ENCODE measurements around the gene INPP5D.
"Not testable (repeated sequence)": the region's sequence is repeated elsewhere in the genome, so short reads cannot be mapped to it uniquely, and the experiment has no call there.

The INPP5D gene

DNA sequence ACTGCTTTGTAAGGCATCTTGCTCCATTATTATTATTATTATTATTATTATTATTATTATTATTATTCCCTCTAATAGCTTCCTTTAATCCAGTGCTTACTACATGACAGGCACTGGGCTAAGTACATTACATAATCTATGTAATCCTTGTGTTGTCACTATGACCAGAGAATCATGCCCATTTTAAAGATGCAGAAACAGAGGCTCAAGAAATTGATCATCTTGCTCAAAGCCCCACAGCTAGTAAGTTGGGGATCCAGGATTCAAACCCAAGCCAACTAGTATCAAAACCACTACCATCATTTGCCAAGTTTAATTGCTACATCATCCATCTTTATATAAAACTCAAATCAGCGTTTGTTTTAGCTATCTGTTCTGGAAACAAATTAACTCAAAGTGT is 46.5 kb upstream of the INPP5D start:
- H3K4me3 ChIP-seq (ENCODE audit: low read depth, low read length) = no peak overlapping the region
- TF ChIP-seq, protein P1, sequence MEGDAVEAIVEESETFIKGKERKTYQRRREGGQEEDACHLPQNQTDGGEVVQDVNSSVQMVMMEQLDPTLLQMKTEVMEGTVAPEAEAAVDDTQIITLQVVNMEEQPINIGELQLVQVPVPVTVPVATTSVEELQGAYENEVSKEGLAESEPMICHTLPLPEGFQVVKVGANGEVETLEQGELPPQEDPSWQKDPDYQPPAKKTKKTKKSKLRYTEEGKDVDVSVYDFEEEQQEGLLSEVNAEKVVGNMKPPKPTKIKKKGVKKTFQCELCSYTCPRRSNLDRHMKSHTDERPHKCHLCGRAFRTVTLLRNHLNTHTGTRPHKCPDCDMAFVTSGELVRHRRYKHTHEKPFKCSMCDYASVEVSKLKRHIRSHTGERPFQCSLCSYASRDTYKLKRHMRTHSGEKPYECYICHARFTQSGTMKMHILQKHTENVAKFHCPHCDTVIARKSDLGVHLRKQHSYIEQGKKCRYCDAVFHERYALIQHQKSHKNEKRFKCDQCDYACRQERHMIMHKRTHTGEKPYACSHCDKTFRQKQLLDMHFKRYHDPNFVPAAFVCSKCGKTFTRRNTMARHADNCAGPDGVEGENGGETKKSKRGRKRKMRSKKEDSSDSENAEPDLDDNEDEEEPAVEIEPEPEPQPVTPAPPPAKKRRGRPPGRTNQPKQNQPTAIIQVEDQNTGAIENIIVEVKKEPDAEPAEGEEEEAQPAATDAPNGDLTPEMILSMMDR (IDR thresholded peaks at IDR 0.05; ENCODE audit: borderline replicate concordance, insufficient read depth, low read depth, low read length) = no peak

DNA sequence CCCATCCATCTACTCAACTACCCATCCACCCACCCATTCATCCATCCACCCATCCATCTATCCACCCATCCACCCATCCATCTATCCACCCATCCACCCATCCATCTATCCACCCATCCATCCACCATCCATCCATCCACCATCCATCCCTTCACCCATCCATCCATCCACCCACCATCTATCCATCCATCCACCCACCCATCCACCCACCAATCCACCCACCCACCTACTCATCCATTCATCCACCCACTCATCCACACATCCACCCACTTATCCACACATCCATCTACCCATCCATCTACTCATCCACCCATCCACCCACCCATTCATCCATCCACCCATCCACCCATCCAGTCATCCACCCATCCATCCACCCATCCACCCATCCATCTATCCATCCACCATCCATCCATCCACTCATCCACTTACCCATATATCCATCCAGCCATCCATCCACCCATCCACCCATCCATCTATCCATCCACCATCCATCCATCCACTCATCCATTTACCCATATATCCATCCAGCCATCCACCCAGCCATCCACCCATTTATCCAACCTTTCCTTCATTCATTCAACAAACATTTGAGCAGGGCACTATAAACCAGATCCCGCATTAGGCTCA is 45.0 kb upstream of the INPP5D start:
- H3K4me3 ChIP-seq (ENCODE audit: low read depth, low read length) = no peak overlapping the region
- TF ChIP-seq, protein P1 (IDR thresholded peaks at IDR 0.05; ENCODE audit: borderline replicate concordance, insufficient read depth, low read depth, low read length) = no peak

DNA sequence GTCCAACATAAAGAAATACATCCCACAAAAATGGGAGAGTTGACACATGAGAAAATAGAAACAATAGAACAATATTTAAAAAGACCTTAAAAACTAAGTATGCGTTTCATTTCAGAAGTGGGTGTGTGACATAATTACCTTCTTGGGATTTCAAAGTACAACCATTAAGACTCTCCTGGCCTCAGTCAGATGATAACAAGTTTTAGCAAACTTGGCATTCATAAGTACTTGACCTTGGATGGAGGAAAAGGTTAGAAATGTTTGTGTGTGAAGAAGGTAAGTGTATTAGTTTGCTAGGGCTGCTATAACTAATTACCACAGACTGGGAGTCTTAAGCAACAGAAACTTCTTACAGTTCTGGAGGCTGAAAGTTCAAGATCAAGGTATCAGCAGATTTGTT is 42.2 kb upstream of the INPP5D start:
- no peak overlapping the region for H3K4me3 ChIP-seq (ENCODE audit: low read depth, low read length)
- TF ChIP-seq, protein P1 (IDR thresholded peaks at IDR 0.05; ENCODE audit: borderline replicate concordance, insufficient read depth, low read depth, low read length) = no peak

DNA sequence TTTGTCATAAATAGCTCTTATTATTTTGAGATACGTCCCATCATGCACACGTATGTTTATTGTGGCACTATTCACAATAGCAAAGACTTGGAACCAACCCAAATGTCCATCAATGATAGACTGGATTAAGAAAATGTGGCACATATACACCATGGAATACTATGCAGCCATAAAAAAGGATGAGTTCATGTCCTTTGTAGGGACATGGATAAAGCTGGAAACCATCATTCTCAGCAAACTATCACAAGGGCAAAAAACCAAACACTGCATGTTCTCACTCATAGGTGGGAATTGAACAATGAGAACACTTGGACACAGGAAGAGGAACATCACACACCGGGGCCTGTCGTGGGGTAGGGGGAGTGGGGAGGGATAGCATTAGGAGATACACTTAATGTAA is 40.5 kb upstream of the INPP5D start:
- not testable (repeated sequence) for H3K4me3 ChIP-seq (ENCODE audit: low read depth, low read length)

DNA sequence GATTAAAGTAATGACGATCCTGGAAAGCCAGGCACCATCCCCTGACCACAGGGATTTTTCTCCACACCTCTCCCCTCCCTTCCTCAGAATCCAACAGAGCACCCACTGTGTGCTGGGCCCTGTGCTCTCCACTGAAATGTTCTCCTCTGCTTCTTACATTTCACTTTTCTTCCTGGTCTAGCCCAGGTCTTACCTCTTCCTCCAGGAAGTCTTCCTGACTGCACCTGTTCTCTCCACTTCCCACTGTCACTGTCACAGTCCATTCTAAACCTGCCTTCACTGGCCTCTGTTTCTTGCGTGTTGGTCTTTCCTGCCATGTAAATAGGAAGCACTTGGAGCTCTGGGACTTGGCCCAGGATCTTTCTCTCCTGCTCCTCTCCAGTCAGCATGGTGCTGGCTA is 39.7 kb upstream of the INPP5D start:
- TF ChIP-seq, protein P1 (IDR thresholded peaks at IDR 0.05; ENCODE audit: borderline replicate concordance, insufficient read depth, low read depth, low read length) = no peak
- H3K4me3 ChIP-seq (ENCODE audit: low read depth, low read length) = no peak overlapping the region

DNA sequence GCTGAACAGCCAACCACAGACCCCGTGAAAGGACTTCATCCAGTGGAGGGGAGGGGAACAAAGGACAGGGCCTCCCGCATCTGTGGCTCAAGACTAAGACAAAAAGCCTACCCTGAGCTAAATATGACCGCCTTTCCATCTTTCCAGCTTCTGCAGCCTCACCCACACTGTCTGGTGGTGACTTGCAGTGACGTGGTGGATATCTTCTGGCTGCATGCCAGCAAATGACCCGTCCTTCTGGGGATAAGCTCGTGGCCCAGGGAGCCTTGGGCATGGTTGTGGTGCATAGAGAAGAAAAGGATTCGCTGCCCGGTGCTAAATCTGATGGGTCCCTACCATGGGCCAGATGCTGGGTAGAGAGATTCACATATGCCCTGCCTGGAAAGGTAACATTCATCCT is 38.4 kb upstream of the INPP5D start:
- TF ChIP-seq, protein P1 (IDR thresholded peaks at IDR 0.05; ENCODE audit: borderline replicate concordance, insufficient read depth, low read depth, low read length) = no peak
- H3K4me3 ChIP-seq (ENCODE audit: low read depth, low read length) = no peak overlapping the region

DNA sequence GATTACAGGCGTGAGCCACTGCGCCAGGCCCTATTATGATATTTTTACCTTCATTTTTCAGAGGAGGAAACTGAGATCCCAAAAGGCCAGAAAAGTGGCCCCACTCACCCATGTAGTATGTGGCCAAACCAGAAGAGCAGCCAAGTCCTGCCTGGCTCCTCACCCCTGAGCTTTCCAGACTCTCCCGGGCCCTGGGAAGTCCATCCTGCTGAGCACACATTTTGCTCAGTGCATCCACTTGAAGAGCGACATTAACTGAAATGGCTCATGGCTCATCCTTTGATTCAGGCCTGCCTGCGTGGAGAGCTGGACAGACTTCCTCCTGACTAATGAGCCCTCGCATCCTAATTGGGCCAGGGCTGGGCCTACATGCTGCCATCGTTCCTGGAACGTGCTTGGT is 37.6 kb upstream of the INPP5D start:
- TF ChIP-seq, protein P1 (IDR thresholded peaks at IDR 0.05; ENCODE audit: borderline replicate concordance, insufficient read depth, low read depth, low read length) = no peak
- no peak overlapping the region for H3K4me3 ChIP-seq (ENCODE audit: low read depth, low read length)

Data from GM12875 (cell line).